ENCODE results near the gene APOC4. TPM values are rescaled to one million over a fixed set of nuclear protein-coding genes. Genes with fewer than 3 reads are reported as not detected.
A peak's percentile ranks its signal among the peaks of the same experiment; 100 is the strongest.

The APOC4 gene
- total RNA-seq, 2 experiments from 2014 or later: not detected

GRCh38 chr19:44984005-44984404, 42.0 kb downstream of the APOC4 start:
- H3K27me3 Mint-ChIP-seq: no peaks in the 10 kb centered on the region
- CTCF ChIA-PET: interaction anchor here (2.0 kb wide), 1 partner anchor 75 kb away, joined by 5 read pairs; no protein-coding TSS in a partner anchor
- ATAC-seq (no peak), DNase-seq (no peak)
- no peak overlapping the region for H3K4me3 Mint-ChIP-seq
- H3K4me1 Mint-ChIP-seq: peaks cover 4% of the 10 kb centered on the region
- H3K9me3 Mint-ChIP-seq (ENCODE audit: low read depth): no peaks in the 10 kb centered on the region
- H3K27ac Mint-ChIP-seq: peak overlapping the region; percentile 34
- peaks cover 4% of the 10 kb centered on the region for H3K36me3 Mint-ChIP-seq

DNA sequence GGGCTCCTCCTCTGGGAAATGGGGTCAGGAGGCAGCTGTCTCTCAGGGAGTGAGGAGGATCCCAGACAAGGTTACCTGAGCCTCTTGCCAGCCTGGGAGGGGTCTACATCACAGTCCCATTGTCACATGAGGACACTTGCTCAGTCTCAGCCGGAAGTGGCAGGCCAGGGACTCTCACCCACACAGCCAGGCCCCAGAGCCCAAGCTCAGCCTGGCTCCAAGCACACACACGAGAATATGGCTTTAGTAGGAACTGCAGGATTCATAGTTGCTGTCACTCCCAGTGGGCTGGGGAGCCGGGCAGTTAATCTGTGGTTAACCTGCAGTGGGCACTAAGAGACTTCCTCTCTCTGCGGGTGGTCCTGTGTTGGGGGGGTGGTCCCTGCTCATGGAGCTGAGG, 43.4 kb downstream of the APOC4 start:
- Mint-ChIP-seq H3K4me3 (no peak overlapping the region), H3K27me3 (no peaks in the 10 kb centered on the region), H3K9me3 (ENCODE audit: low read depth) (no peaks in the 10 kb centered on the region), H3K27ac (no peak overlapping the region), H3K4me1 (peaks cover 4% of the 10 kb centered on the region), H3K36me3 (peaks cover 2% of the 10 kb centered on the region)
- no peak for ATAC-seq
- CTCF ChIA-PET: interaction anchor here (2.0 kb wide), 1 partner anchor 74 kb away, joined by 5 read pairs; no protein-coding TSS in a partner anchor
- DNase-seq: no peak

DNA sequence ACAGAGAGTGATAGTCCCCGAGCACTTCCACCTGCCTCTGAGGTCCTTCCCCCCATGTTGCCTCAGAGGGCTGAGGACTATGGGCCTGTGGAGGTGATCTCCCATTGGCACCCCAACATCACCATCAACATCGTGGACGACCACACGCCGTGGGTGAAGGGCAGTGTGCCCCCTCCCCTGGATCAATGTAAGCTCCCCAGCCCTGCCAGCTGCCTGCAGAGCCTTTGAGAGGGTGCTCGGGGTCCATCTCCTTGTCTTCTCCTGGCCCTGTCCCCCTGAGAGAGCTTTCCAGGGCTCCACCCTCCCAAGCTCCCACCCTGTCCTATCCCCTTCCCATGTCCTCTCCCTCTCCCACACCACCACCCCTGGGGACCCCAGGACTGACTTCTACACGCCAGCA, 44.4 kb downstream of the APOC4 start:
- DNase-seq (no peak), ATAC-seq (no peak)
- Mint-ChIP-seq H3K27me3 (no peaks in the 10 kb centered on the region), H3K36me3 (peaks cover 2% of the 10 kb centered on the region), H3K27ac (no peak overlapping the region), H3K4me3 (no peak overlapping the region), H3K4me1 (peaks cover 4% of the 10 kb centered on the region), H3K9me3 (ENCODE audit: low read depth) (no peaks in the 10 kb centered on the region)
- CTCF ChIA-PET: interaction anchor here (0.6 to 1.7 kb wide), 2 partner anchors 70 to 73 kb away, joined by 6 to 7 read pairs; no protein-coding TSS in a partner anchor

GRCh38 chr19:44987148-44987675, 45.2 kb downstream of the APOC4 start:
- no peak overlapping the region for H3K27ac Mint-ChIP-seq
- no peak for ATAC-seq

GRCh38 chr19:44988273-44988672, 46.2 kb downstream of the APOC4 start:
- no peak overlapping the region for H3K27ac Mint-ChIP-seq
- no peak for DNase-seq
- no peak for ATAC-seq
- peaks cover 2% of the 10 kb centered on the region for H3K36me3 Mint-ChIP-seq
- no peaks in the 10 kb centered on the region for H3K27me3 Mint-ChIP-seq
- no peaks in the 10 kb centered on the region for H3K9me3 Mint-ChIP-seq (ENCODE audit: low read depth)
- H3K4me1 Mint-ChIP-seq: peaks cover 4% of the 10 kb centered on the region
- CTCF ChIA-PET: interaction anchor here (1.0 to 2.7 kb wide), 5 partner anchors 11 to 133 kb away, joined by 3 to 13 read pairs (median 6); no protein-coding TSS in a partner anchor
- no peak overlapping the region for H3K4me3 Mint-ChIP-seq

More at GRCh38 chr19:44987148-44987675, 45.2 kb downstream of the APOC4 start:
- Mint-ChIP-seq H3K9me3 (ENCODE audit: low read depth) (no peaks in the 10 kb centered on the region), H3K27me3 (no peaks in the 10 kb centered on the region), H3K36me3 (peaks cover 2% of the 10 kb centered on the region), H3K4me1 (peaks cover 4% of the 10 kb centered on the region), H3K4me3 (no peak overlapping the region)
- DNase-seq: no peak
- CTCF ChIA-PET: interaction anchor here (0.6 to 1.7 kb wide), 2 partner anchors 71 to 72 kb away, joined by 6 to 7 read pairs; no protein-coding TSS in a partner anchor

- Mint-ChIP-seq H3K27ac (no peak overlapping the region), H3K27me3 (no peaks in the 10 kb centered on the region), H3K4me1 (peaks cover 4% of the 10 kb centered on the region), H3K4me3 (no peak overlapping the region), H3K9me3 (ENCODE audit: low read depth) (no peaks in the 10 kb centered on the region), H3K36me3 (peaks cover 2% of the 10 kb centered on the region)
- DNase-seq (peak; percentile 75), ATAC-seq (peak; percentile 88)
- CTCF ChIA-PET: interaction anchor here (0.8 to 2.7 kb wide), 9 partner anchors 11 to 366 kb away, joined by 3 to 13 read pairs (median 3); no protein-coding TSS in a partner anchor
Observed at GRCh38 chr19:44988896-44989556, 47.0 kb downstream of the APOC4 start.

DNA sequence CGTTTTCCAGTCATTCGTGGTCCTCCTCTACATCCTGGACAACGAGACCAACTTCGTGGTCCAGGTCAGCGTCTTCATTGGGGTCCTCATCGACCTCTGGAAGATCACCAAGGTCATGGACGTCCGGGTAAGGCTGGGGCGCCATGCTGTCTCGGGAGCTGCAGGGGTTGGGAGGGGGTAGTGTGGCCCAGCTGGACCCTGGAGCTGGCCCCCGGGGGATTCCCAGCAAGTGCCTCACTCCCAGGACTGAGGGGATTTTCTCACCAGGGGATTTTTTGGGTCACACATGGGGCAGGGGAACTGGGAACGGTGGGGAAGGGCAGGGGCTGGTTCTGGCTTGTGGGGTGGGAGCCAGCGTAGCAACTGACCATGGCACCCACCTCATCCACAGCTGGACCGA, 48.4 kb downstream of the APOC4 start:
- DNase-seq (no peak), ATAC-seq (no peak)
- no peaks in the 10 kb centered on the region for H3K27me3 Mint-ChIP-seq
- no peaks in the 10 kb centered on the region for H3K4me1 Mint-ChIP-seq
- H3K4me3 Mint-ChIP-seq: no peak overlapping the region
- H3K36me3 Mint-ChIP-seq: peaks cover 2% of the 10 kb centered on the region
- CTCF ChIA-PET: interaction anchor here (0.8 to 2.7 kb wide), 4 partner anchors 11 to 73 kb away, joined by 3 to 13 read pairs (median 4); partner anchors contain the start of gene RELB
- H3K27ac Mint-ChIP-seq: no peak overlapping the region
- no peaks in the 10 kb centered on the region for H3K9me3 Mint-ChIP-seq (ENCODE audit: low read depth)

DNA sequence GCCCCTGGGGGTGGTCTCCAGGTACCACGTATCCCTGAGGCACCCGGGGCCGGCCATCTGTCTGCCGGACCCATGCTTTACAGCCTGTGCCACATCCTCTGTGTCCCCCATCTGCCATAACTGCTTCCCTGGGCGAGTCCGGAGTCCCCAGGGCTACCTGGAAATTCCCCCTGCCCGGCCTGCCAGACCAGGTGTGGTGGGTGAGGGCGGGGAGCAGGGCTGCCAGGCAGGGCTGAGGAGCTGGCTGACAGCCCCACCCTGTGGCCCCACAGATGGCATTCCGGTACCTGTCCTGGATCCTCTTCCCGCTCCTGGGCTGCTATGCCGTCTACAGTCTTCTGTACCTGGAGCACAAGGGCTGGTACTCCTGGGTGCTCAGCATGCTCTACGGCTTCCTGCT, 48.9 kb downstream of the APOC4 start:
- Mint-ChIP-seq H3K9me3 (ENCODE audit: low read depth) (no peaks in the 10 kb centered on the region), H3K4me1 (no peaks in the 10 kb centered on the region), H3K4me3 (no peak overlapping the region), H3K27ac (peak overlapping the region; percentile 46), H3K36me3 (peaks cover 2% of the 10 kb centered on the region), H3K27me3 (no peaks in the 10 kb centered on the region)
- CTCF ChIA-PET: interaction anchor here (1.4 kb wide), 1 partner anchor 11 kb away, joined by 3 read pairs; the partner anchor contains the start of gene RELB
- DNase-seq (no peak), ATAC-seq (no peak)

DNA sequence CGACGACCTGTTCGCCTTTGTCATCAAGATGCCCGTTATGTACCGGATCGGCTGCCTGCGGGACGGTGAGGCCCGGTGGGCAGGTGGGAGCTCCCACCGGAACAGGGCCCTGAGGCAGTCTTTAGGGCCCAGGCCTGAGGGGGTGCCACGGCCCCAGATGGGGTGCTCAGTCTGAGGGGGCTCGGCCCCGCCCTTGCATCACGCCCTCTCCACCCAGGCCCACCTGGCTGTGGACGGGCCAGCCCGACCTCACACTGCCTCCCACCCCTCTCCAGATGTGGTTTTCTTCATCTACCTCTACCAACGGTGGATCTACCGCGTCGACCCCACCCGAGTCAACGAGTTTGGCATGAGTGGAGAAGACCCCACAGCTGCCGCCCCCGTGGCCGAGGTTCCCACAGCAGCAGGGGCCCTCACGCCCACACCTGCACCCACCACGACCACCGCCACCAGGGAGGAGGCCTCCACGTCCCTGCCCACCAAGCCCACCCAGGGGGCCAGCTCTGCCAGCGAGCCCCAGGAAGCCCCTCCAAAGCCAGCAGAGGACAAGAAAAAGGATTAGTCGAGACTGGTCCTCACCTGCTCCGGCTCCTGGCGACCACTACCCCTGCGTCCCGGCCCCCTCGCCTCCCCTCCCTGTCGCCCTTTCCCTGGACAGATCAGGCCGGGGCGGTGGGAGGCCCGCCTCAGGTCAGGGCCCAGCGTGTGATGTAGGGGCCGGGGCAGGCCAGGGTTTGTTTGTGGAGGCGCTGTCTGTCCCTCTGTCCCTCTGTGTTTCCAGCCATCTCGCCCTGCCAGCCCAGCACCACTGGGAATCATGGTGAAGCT, 50.5 kb downstream of the APOC4 start:
- no peaks in the 10 kb centered on the region for H3K27me3 Mint-ChIP-seq
- no peaks in the 10 kb centered on the region for H3K9me3 Mint-ChIP-seq (ENCODE audit: low read depth)
- H3K36me3 Mint-ChIP-seq: peaks cover under 1% of the 10 kb centered on the region
- H3K27ac Mint-ChIP-seq: no peak overlapping the region
- H3K4me3 Mint-ChIP-seq: no peak overlapping the region
- DNase-seq (no peak), ATAC-seq (no peak)
- no peaks in the 10 kb centered on the region for H3K4me1 Mint-ChIP-seq
- CTCF ChIA-PET: interaction anchor here (1.2 kb wide), 1 partner anchor 67 kb away, joined by 3 read pairs; no protein-coding TSS in a partner anchor

GRCh38 chr19:44993526-44993925, 51.5 kb downstream of the APOC4 start:
- H3K9me3 Mint-ChIP-seq (ENCODE audit: low read depth): no peaks in the 10 kb centered on the region
- DNase-seq: no peak
- no peaks in the 10 kb centered on the region for H3K36me3 Mint-ChIP-seq

GRCh38 chr19:44993926-44994537, 52.0 kb downstream of the APOC4 start:
- no peak for ATAC-seq
- Mint-ChIP-seq H3K27me3 (no peaks in the 10 kb centered on the region), H3K27ac (no peak overlapping the region), H3K4me1 (no peaks in the 10 kb centered on the region), H3K36me3 (no peaks in the 10 kb centered on the region), H3K4me3 (no peak overlapping the region), H3K9me3 (ENCODE audit: low read depth) (no peaks in the 10 kb centered on the region)
- DNase-seq: no peak
- CTCF ChIA-PET: interaction anchor here (1.1 kb wide), 1 partner anchor 66 kb away, joined by 3 read pairs; no protein-coding TSS in a partner anchor

More at GRCh38 chr19:44993526-44993925, 51.5 kb downstream of the APOC4 start:
- no peak overlapping the region for H3K27ac Mint-ChIP-seq
- no peaks in the 10 kb centered on the region for H3K4me1 Mint-ChIP-seq
- CTCF ChIA-PET: interaction anchor here (1.1 kb wide), 1 partner anchor 66 kb away, joined by 3 read pairs; no protein-coding TSS in a partner anchor
- H3K4me3 Mint-ChIP-seq: no peak overlapping the region
- H3K27me3 Mint-ChIP-seq: no peaks in the 10 kb centered on the region
- no peak for ATAC-seq
